ENCODE data around the gene ZNF672. TPM values are rescaled to one million over a fixed set of nuclear protein-coding genes. Genes with fewer than 3 reads are reported as not detected.
"Not testable (repeated sequence)": the region's sequence is repeated elsewhere in the genome, so short reads cannot be mapped to it uniquely, and the experiment has no call there.

Gene ZNF672
- total and polyA plus RNA-seq, 2 experiments from 2014 or later = 10.5 to 13.8 TPM

GRCh38 chr1:248792342-248792741, 45.7 kb upstream of the ZNF672 start:
- Histone ChIP-seq H3K4me2 (ENCODE audit: unreplicated experiment) (no peak overlapping the region), H3F3A (ENCODE audit: insufficient read depth) (no peaks in the 10 kb centered on the region), H3K36me3 (ENCODE audit: low read depth) (no peaks in the 10 kb centered on the region), H3K79me2 (ENCODE audit: insufficient read depth) (no peaks in the 10 kb centered on the region), H3K27me3 (replicated peaks; ENCODE audit: insufficient read depth) (no peaks in the 10 kb centered on the region), H3K4me3 (no peak overlapping the region), H3K27ac (no peak overlapping the region), H3K9ac (no peak overlapping the region), H2AFZ (no peak overlapping the region), H3K9me3 (ENCODE audit: low read depth) (no peaks in the 10 kb centered on the region), H4K20me1 (ENCODE audit: insufficient read depth) (no peaks in the 10 kb centered on the region), H3K4me1 (ENCODE audit: insufficient read depth) (no peaks in the 10 kb centered on the region), H3K9me2 (ENCODE audit: insufficient read depth) (no peaks in the 10 kb centered on the region)
- no peak for DNase-seq
- in situ Hi-C loops (cut with MboI) = no loop called here
- TF ChIP-seq EZH2phosphoT487 (IDR thresholded peaks at IDR 0.05; ENCODE audit: insufficient read depth, low read depth) (no peak), EZH2 (IDR thresholded peaks at IDR 0.05; ENCODE audit: insufficient read depth, poor library complexity, severe bottlenecking) (no peak)
- 33 to 37% methylated on average over 5 of the region's 5 CpGs for WGBS, 2 experiments (ENCODE audit: low coverage in 1 of 2, low lambda C conversion rate in 2 of 2, missing lambda C conversion rate in 2 of 2)

- Histone ChIP-seq H3K27ac (no peak overlapping the region), H3K79me2 (ENCODE audit: insufficient read depth) (no peaks in the 10 kb centered on the region)
- in situ Hi-C loops (cut with MboI) = no loop called here
Observed at GRCh38 chr1:248793592-248793991, 44.4 kb upstream of the ZNF672 start.

DNA sequence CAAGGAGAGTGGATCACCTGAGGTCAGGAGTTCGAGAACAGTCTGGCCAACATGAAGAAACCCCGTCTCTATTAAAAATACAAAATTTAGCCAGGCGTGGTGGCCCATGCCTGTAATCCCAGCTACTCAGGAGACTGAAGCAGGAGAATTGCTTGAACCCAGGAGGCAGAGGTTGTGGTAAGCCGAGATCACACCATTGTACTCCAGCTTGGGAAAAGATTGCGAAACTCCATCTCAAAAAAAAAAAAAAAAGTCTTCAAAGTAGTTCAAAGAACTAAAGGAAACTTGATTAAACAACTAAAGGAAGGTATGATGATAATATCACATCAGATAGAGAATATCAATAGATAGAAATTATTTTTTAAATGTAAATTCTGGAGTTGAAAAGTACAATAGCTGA, 43.4 kb upstream of the ZNF672 start:
- H3K4me2 ChIP-seq (ENCODE audit: unreplicated experiment); H3K4me1 ChIP-seq (ENCODE audit: insufficient read depth); H3K9me2 ChIP-seq (ENCODE audit: insufficient read depth); DNase-seq; H3F3A ChIP-seq (ENCODE audit: insufficient read depth); H3K79me2 ChIP-seq (ENCODE audit: insufficient read depth); H3K27me3 ChIP-seq (replicated peaks; ENCODE audit: insufficient read depth); H2AFZ ChIP-seq; H3K9ac ChIP-seq; H3K9me3 ChIP-seq (ENCODE audit: low read depth); H3K36me3 ChIP-seq (ENCODE audit: low read depth); H3K27ac ChIP-seq; H4K20me1 ChIP-seq (ENCODE audit: insufficient read depth); in situ Hi-C loops (cut with MboI); H3K4me3 ChIP-seq: not testable (repeated sequence)
- WGBS, 2 experiments (ENCODE audit: low coverage in 1 of 2, low lambda C conversion rate in 2 of 2, missing lambda C conversion rate in 2 of 2) = 31% methylated on average over 5 of the region's 5 CpGs

More at GRCh38 chr1:248793592-248793991, 44.4 kb upstream of the ZNF672 start:
- Histone ChIP-seq H3K4me1 (ENCODE audit: insufficient read depth) (no peaks in the 10 kb centered on the region), H4K20me1 (ENCODE audit: insufficient read depth) (no peaks in the 10 kb centered on the region), H3K9me2 (ENCODE audit: insufficient read depth) (no peaks in the 10 kb centered on the region), H3K27me3 (replicated peaks; ENCODE audit: insufficient read depth) (no peaks in the 10 kb centered on the region), H3K9ac (no peak overlapping the region), H2AFZ (no peak overlapping the region), H3K9me3 (ENCODE audit: low read depth) (no peaks in the 10 kb centered on the region), H3K36me3 (ENCODE audit: low read depth) (no peaks in the 10 kb centered on the region), H3K4me2 (ENCODE audit: unreplicated experiment) (no peak overlapping the region), H3F3A (ENCODE audit: insufficient read depth) (no peaks in the 10 kb centered on the region), H3K4me3 (no peak overlapping the region)
- DNase-seq = no peak
- TF ChIP-seq EZH2 (IDR thresholded peaks at IDR 0.05; ENCODE audit: insufficient read depth, poor library complexity, severe bottlenecking) (no peak), EZH2phosphoT487 (IDR thresholded peaks at IDR 0.05; ENCODE audit: insufficient read depth, low read depth) (no peak)

DNA sequence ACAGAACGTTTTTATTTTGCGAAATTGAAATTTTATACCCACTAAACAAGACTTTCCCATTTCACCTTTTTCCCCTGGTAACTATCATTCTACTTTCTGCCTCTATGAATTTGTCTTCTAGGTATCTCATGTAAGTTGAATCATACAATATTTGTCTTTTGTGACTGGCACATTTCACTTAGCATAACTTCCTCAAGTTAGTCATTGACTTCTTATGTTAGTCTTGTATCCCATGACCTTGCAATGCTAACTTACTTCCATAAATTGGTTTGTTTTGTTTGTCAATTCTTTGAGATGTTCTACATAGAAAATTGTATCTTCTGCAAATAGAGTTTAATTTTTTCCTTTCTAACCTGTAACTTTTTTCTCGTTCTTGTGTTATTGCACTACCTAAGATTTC, 39.2 kb upstream of the ZNF672 start:
- in situ Hi-C loops (cut with MboI) = no loop called here
- TF ChIP-seq EZH2 (IDR thresholded peaks at IDR 0.05; ENCODE audit: insufficient read depth, poor library complexity, severe bottlenecking) (no peak), EZH2phosphoT487 (IDR thresholded peaks at IDR 0.05; ENCODE audit: insufficient read depth, low read depth) (no peak)
- 53% methylated on average over 3 of the region's 3 CpGs for WGBS, 2 experiments (ENCODE audit: low coverage in 1 of 2, low lambda C conversion rate in 2 of 2, missing lambda C conversion rate in 2 of 2)

DNA sequence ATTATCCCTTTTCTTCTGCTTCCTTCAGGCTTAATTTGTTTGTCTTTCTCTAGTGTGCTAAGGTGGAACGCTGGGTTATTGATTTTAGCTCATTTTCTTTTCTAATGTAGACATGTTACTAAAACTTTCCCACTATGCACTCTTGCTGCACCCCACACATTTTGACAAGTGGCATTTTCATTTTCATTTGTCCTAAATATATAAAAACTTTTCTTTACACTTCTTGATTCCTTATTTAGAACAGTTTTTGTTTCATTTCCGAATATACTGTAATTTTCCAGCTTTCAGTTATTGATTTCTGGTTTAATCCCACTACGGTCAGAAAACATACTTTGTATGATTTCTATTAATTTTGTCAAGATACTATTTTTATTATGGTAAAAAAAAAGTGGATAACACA, 37.6 kb upstream of the ZNF672 start:
- no peaks in the 10 kb centered on the region for H4K20me1 ChIP-seq (ENCODE audit: insufficient read depth)
- no peaks in the 10 kb centered on the region for H3K36me3 ChIP-seq (ENCODE audit: low read depth)
- 32 to 38% methylated on average over 3 of the region's 3 CpGs for WGBS, 2 experiments (ENCODE audit: low coverage in 1 of 2, low lambda C conversion rate in 2 of 2, missing lambda C conversion rate in 2 of 2)
- H3F3A ChIP-seq (ENCODE audit: insufficient read depth) = no peaks in the 10 kb centered on the region
- H3K4me2 ChIP-seq (ENCODE audit: unreplicated experiment) = no peak overlapping the region
- in situ Hi-C loops (cut with MboI) = no loop called here
- H3K4me3 ChIP-seq = no peak overlapping the region
- TF ChIP-seq EZH2phosphoT487 (IDR thresholded peaks at IDR 0.05; ENCODE audit: insufficient read depth, low read depth) = no peak
- TF ChIP-seq EZH2 (IDR thresholded peaks at IDR 0.05; ENCODE audit: insufficient read depth, poor library complexity, severe bottlenecking) = no peak
- 0 out of 2 replicates have a peak, but pooled peaks cover 3% of the 10 kb centered on the region for H3K27me3 ChIP-seq (replicated peaks; ENCODE audit: insufficient read depth)
- H3K4me1 ChIP-seq (ENCODE audit: insufficient read depth) = no peaks in the 10 kb centered on the region
- H3K9me2 ChIP-seq (ENCODE audit: insufficient read depth) = no peaks in the 10 kb centered on the region
- no peak overlapping the region for H3K9ac ChIP-seq
- H2AFZ ChIP-seq = no peak overlapping the region
- no peaks in the 10 kb centered on the region for H3K79me2 ChIP-seq (ENCODE audit: insufficient read depth)
- no peaks in the 10 kb centered on the region for H3K9me3 ChIP-seq (ENCODE audit: low read depth)
- H3K27ac ChIP-seq = no peak overlapping the region
- no peak for DNase-seq

More for the DNA sequence above, 39.2 kb upstream of the ZNF672 start:
- no peaks in the 10 kb centered on the region for H4K20me1 ChIP-seq (ENCODE audit: insufficient read depth)
- H3F3A ChIP-seq (ENCODE audit: insufficient read depth) = no peaks in the 10 kb centered on the region
- 0 out of 2 replicates have a peak, but pooled peaks cover 3% of the 10 kb centered on the region for H3K27me3 ChIP-seq (replicated peaks; ENCODE audit: insufficient read depth)
- no peak overlapping the region for H3K27ac ChIP-seq
- H2AFZ ChIP-seq = no peak overlapping the region
- H3K9me2 ChIP-seq (ENCODE audit: insufficient read depth) = no peaks in the 10 kb centered on the region
- H3K9ac ChIP-seq = no peak overlapping the region
- H3K4me1 ChIP-seq (ENCODE audit: insufficient read depth) = no peaks in the 10 kb centered on the region
- no peak for DNase-seq
- no peaks in the 10 kb centered on the region for H3K9me3 ChIP-seq (ENCODE audit: low read depth)
- no peak overlapping the region for H3K4me2 ChIP-seq (ENCODE audit: unreplicated experiment)
- no peaks in the 10 kb centered on the region for H3K79me2 ChIP-seq (ENCODE audit: insufficient read depth)
- H3K36me3 ChIP-seq (ENCODE audit: low read depth) = no peaks in the 10 kb centered on the region
- H3K4me3 ChIP-seq = no peak overlapping the region

All from GM23248 (cell line).